ENCODE results near the gene KDM6B.

DNA sequence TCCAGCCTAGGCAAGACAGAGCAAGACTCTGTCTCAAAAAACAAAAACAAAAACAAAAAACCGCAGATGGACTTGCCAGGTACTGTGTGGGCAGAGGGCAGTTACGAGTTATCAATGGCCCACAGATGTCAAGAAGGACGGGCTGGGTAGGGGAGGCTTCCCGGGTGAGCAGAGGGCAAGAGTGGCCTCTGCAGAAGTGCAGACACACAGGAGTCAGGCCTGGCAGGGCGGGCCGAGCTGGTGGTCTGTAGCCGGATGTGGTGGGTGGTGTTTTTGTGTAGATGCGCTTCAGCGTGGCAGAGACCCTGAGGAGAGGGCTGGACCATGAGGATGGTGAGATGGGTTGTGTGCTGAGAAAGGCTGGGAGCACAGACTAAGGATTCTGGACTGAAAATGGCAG is 44.9 kb upstream of the KDM6B start:
- no peak for TF ChIP-seq ZBTB21 (tag by site-specific recombination; IDR thresholded peaks at IDR 0.05)
- TF ChIP-seq SALL2 (tag by site-specific recombination; IDR thresholded peaks at IDR 0.05; ENCODE audit: borderline replicate concordance), result no peak
- TF ChIP-seq, protein P1, sequence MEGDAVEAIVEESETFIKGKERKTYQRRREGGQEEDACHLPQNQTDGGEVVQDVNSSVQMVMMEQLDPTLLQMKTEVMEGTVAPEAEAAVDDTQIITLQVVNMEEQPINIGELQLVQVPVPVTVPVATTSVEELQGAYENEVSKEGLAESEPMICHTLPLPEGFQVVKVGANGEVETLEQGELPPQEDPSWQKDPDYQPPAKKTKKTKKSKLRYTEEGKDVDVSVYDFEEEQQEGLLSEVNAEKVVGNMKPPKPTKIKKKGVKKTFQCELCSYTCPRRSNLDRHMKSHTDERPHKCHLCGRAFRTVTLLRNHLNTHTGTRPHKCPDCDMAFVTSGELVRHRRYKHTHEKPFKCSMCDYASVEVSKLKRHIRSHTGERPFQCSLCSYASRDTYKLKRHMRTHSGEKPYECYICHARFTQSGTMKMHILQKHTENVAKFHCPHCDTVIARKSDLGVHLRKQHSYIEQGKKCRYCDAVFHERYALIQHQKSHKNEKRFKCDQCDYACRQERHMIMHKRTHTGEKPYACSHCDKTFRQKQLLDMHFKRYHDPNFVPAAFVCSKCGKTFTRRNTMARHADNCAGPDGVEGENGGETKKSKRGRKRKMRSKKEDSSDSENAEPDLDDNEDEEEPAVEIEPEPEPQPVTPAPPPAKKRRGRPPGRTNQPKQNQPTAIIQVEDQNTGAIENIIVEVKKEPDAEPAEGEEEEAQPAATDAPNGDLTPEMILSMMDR (tag by site-specific recombination; IDR thresholded peaks at IDR 0.05), result no peak
- no peak for TF ChIP-seq ZFP41 (tag by site-specific recombination; IDR thresholded peaks at IDR 0.05; ENCODE audit: borderline replicate concordance)
